Neural progenitor cell (in vitro differentiated cells): ENCODE measurements around the gene WFDC10A. TPM values are rescaled to one million over a fixed set of nuclear protein-coding genes. Genes with fewer than 3 reads are reported as not detected.

Experiments
- DNase-seq: peaks from one replicate; pipeline ENCODE4 v3.0.0-alpha.2; 2016; ENCODE audit warnings: low spot score
- H2AFZ ChIP-seq: fragments of 200-600 bp; sonication (generic); replicated peaks from 2 replicates; pipeline ENCODE4 v1.6.1; 2016; ENCODE audit warnings: antibody characterized with exemption
- H3F3A ChIP-seq: fragments of 200-600 bp; sonication (generic); 2 replicates; pipeline ENCODE4 v1.6.1; 2016; ENCODE audit warnings: antibody characterized with exemption, low read depth
- H3K27ac ChIP-seq: fragments of 200-600 bp; sonication (generic); 2 replicates; pipeline ENCODE4 v1.5.1; 2016; ENCODE audit warnings: mild to moderate bottlenecking
- H3K27me3 ChIP-seq: fragments of 200-600 bp; sonication (generic); 2 replicates; pipeline ENCODE4 v1.6.1; 2016; ENCODE audit warnings: mild to moderate bottlenecking, moderate library complexity
- H3K36me3 ChIP-seq: fragments of 200-600 bp; sonication (generic); 2 replicates; pipeline ENCODE4 v1.5.1; 2016
- H3K4me1 ChIP-seq: fragments of 200-600 bp; sonication (generic); 2 replicates; pipeline ENCODE4 v1.6.1; 2016; ENCODE audit warnings: mixed run types
- H3K4me2 ChIP-seq: fragments of 200-600 bp; sonication (generic); 2 replicates; pipeline ENCODE4 v1.6.1; 2016
- H3K4me3 ChIP-seq: fragments of 200-600 bp; sonication (generic); 2 replicates; pipeline ENCODE4 v1.5.1; 2016
- H3K79me2 ChIP-seq: fragments of 200-600 bp; sonication (generic); 2 replicates; pipeline ENCODE4 v1.6.1; 2016; ENCODE audit warnings: low read depth
- H3K9ac ChIP-seq: fragments of 200-600 bp; sonication (generic); 2 replicates; pipeline ENCODE4 v1.6.1; 2016
- H3K9me3 ChIP-seq: fragments of 200-600 bp; sonication (generic); 2 replicates; pipeline ENCODE4 v1.5.1; 2016; ENCODE audit warnings: low read depth
- H4K20me1 ChIP-seq: fragments of 200-600 bp; sonication (generic); 2 replicates; pipeline ENCODE4 v1.6.1; 2016; ENCODE audit warnings: low read depth
- H3K27ac Mint-ChIP-seq: 3 replicates; pipeline ENCODE4 v1.8.0; 2021; ENCODE audit warnings: mixed read lengths
- H3K27me3 Mint-ChIP-seq: 2 replicates; pipeline ENCODE4 v1.8.0; 2022; ENCODE audit warnings: low read depth, mild to moderate bottlenecking, inconsistent platforms, moderate library complexity, mixed read lengths; ENCODE audit not compliant: insufficient read depth
- H3K36me3 Mint-ChIP-seq: 3 replicates; pipeline ENCODE4 v1.8.0; 2021; ENCODE audit warnings: mixed read lengths
- H3K4me1 Mint-ChIP-seq: 3 replicates; pipeline ENCODE4 v1.8.0; 2021; ENCODE audit warnings: mixed read lengths
- H3K4me3 Mint-ChIP-seq: 3 replicates; pipeline ENCODE4 v1.8.0; 2021; ENCODE audit warnings: mild to moderate bottlenecking, moderate library complexity, mixed read lengths
- H3K9me3 Mint-ChIP-seq: 3 replicates; pipeline ENCODE4 v1.8.0; 2020; ENCODE audit warnings: mixed read lengths
- CTCF ChIP-seq: fragments of 200-600 bp; sonication (generic); IDR thresholded peaks from 2 replicates; pipeline ENCODE4 v1.5.1; 2017; ENCODE audit warnings: antibody characterized with exemption, mild to moderate bottlenecking
- EZH2 ChIP-seq: fragments of 200-600 bp; sonication (generic); IDR thresholded peaks from 2 replicates; pipeline ENCODE4 v1.6.1; 2017; ENCODE audit warnings: antibody characterized with exemption, mild to moderate bottlenecking, moderate library complexity
- EZH2phosphoT487 ChIP-seq: fragments of 200-600 bp; sonication (generic); IDR thresholded peaks from 2 replicates; pipeline ENCODE4 v1.6.1; 2017; ENCODE audit warnings: antibody characterized with exemption
- total RNA-seq: library from RNA; depleted of rRNA; stranded (reverse); fragments of >200 nt; gene quantifications from 2 replicates; pipeline ENCODE4 v1.2.3, GENCODE V29; 2015; ENCODE audit warnings: low replicate concordance

WFDC10A gene
- total RNA-seq, 1 donor from 2014 or later = not detected

- Mint-ChIP-seq H3K4me3 (no peak overlapping the region), H3K27me3 (peaks cover 3% of the 10 kb centered on the region), H3K27ac (no peak overlapping the region), H3K4me1 (no peaks in the 10 kb centered on the region), H3K9me3 (no peaks in the 10 kb centered on the region), H3K36me3 (no peaks in the 10 kb centered on the region)
- Histone ChIP-seq H3K4me1 (no peaks in the 10 kb centered on the region), H4K20me1 (no peaks in the 10 kb centered on the region), H3K9me3 (no peaks in the 10 kb centered on the region), H3K4me2 (no peak overlapping the region), H2AFZ (no peak overlapping the region), H3F3A (no peaks in the 10 kb centered on the region), H3K4me3 (no peak overlapping the region), H3K79me2 (no peaks in the 10 kb centered on the region), H3K27ac (no peak overlapping the region), H3K36me3 (no peaks in the 10 kb centered on the region), H3K9ac (no peak overlapping the region), H3K27me3 (no peaks in the 10 kb centered on the region)
- DNase-seq = no peak
- TF ChIP-seq EZH2phosphoT487 = no peak
- no peak for TF ChIP-seq CTCF
- no peak for TF ChIP-seq EZH2
Observed at GRCh38 chr20:45626540-45626939, 3.0 kb upstream of the WFDC10A start.

DNA sequence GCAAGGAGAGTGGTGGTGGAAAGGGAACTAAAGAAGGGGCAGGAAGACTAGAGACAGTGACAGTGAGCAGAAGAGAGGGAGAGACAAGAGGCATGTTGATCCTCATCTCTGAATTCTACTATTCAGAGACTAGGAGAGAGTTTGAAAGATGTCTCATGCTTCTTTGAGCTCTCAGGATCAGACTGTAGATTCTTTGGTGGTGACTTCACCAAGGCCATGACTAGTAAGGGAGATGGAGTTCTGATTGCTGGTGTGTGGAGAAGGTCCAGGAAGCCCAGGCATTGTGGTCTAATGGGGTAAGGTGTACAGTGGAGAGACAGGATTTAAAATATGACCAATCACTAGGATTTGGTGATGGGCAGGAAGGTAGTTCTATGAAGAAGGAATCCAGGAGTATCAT lies 832 bp downstream of the WFDC10A start:
- H3K27me3 ChIP-seq = no peaks in the 10 kb centered on the region
- no peaks in the 10 kb centered on the region for H3K36me3 Mint-ChIP-seq
- no peaks in the 10 kb centered on the region for H3F3A ChIP-seq
- no peaks in the 10 kb centered on the region for H3K9me3 ChIP-seq
- DNase-seq = no peak
- no peak overlapping the region for H2AFZ ChIP-seq
- no peaks in the 10 kb centered on the region for H4K20me1 ChIP-seq
- no peaks in the 10 kb centered on the region for H3K9me3 Mint-ChIP-seq
- no peak overlapping the region for H3K27ac ChIP-seq
- no peak overlapping the region for H3K4me3 ChIP-seq
- no peak for TF ChIP-seq CTCF
- TF ChIP-seq EZH2phosphoT487 = no peak
- no peak for TF ChIP-seq EZH2
- H3K4me1 ChIP-seq = no peaks in the 10 kb centered on the region
- H3K79me2 ChIP-seq = no peaks in the 10 kb centered on the region
- no peak overlapping the region for H3K4me3 Mint-ChIP-seq
- H3K9ac ChIP-seq = no peak overlapping the region
- no peaks in the 10 kb centered on the region for H3K36me3 ChIP-seq
- H3K4me2 ChIP-seq = no peak overlapping the region
- peaks cover 3% of the 10 kb centered on the region for H3K27me3 Mint-ChIP-seq
- H3K27ac Mint-ChIP-seq = no peak overlapping the region
- H3K4me1 Mint-ChIP-seq = no peaks in the 10 kb centered on the region

- Histone ChIP-seq H3K4me2 (no peak within 1 kb of the TSS), H4K20me1 (no peaks in the 10 kb centered on the region), H3K4me1 (no peaks in the 10 kb centered on the region), H3K4me3 (no peak within 1 kb of the TSS), H2AFZ (no peak within 1 kb of the TSS), H3F3A (no peaks in the 10 kb centered on the region), H3K36me3 (no peaks in the 10 kb centered on the region), H3K79me2 (no peaks in the 10 kb centered on the region), H3K27ac (no peak within 1 kb of the TSS), H3K27me3 (no peaks in the 10 kb centered on the region), H3K9ac (no peak within 1 kb of the TSS), H3K9me3 (no peaks in the 10 kb centered on the region)
- H3K4me3 Mint-ChIP-seq = no peak within 1 kb of the TSS
- no peak for DNase-seq
- peaks cover 3% of the 10 kb centered on the region for H3K27me3 Mint-ChIP-seq
- H3K4me1 Mint-ChIP-seq = no peaks in the 10 kb centered on the region
- no peak for TF ChIP-seq EZH2
- TF ChIP-seq EZH2phosphoT487 = no peak
- TF ChIP-seq CTCF = no peak
- H3K36me3 Mint-ChIP-seq = no peaks in the 10 kb centered on the region
- H3K27ac Mint-ChIP-seq = no peak within 1 kb of the TSS
- H3K9me3 Mint-ChIP-seq = no peaks in the 10 kb centered on the region
Observed at GRCh38 chr20:45631184-45631583, 1.6 kb downstream of the WFDC10A start, which contains the start of gene WFDC9. TSS of gene WFDC9 (minus strand) at chr20:45631284. CDS start at chr20:45610181, 21,103 bp downstream.
